Measurements from ENCODE around the gene FAM13A. TPM values are rescaled to one million over a fixed set of nuclear protein-coding genes. Genes with fewer than 3 reads are reported as not detected.

FAM13A gene
- total and polyA plus RNA-seq, 10 of the 15 experiments (the other 5 are each of a cell fraction or from before 2014, with no cell fraction given): 0.05 to 1.8 (median 0.27) TPM; not detected in 1

DNA sequence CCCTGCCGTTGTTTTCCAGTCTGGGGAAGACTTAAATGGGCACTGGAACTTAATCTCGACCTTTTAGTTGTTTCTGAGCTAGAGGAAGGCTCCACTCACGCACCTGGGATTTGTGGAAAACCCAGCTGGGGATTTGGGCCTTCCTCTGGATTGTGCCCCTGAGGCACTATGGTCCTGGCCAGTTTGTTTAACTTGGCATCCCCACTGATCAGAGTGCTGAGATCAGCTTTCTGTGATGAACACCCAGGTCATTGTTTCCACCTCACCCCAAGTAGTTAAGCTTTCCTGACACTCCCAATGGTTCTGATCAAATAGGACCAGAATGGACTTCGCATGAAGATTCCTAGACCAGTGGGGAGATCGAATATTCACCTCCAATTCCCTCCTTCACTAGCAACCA is 338.9 kb downstream of the FAM13A start:
- 54% methylated on average over 5 of the region's 5 CpGs for WGBS (ENCODE audit: insufficient coverage, insufficient replicate concordance, low lambda C conversion rate, missing lambda C conversion rate)
- no peak overlapping the region for H3K4me3 ChIP-seq
- H3K4me1 ChIP-seq (ENCODE audit: control insufficient read depth, insufficient read depth, low read length): no peaks in the 10 kb centered on the region
- no peak overlapping the region for H3K27ac ChIP-seq (ENCODE audit: control insufficient read depth, insufficient read depth)
- H3K9me3 ChIP-seq (replicated peaks; ENCODE audit: control insufficient read depth, insufficient read depth, low read length): peaks cover 3% of the 10 kb centered on the region; the same call in 2 of the 3 replicates
- H2AFZ ChIP-seq (ENCODE audit: control insufficient read depth, low read depth, low read length): no peak overlapping the region
- H3K4me2 ChIP-seq (ENCODE audit: control insufficient read depth, insufficient read depth): no peak overlapping the region
- DNase-seq (ENCODE audit: low read depth, low spot score) (no peak), ATAC-seq (no peak), FAIRE-seq (no peak)
- H4K20me1 ChIP-seq (ENCODE audit: control insufficient read depth, insufficient read depth): no peaks in the 10 kb centered on the region
- H3K9ac ChIP-seq (ENCODE audit: control insufficient read depth, insufficient read depth, low read length): no peak overlapping the region
- intact Hi-C loops (cut with micrococcal nuclease; ENCODE audit: unreplicated experiment): no loop called here
- TF ChIP-seq MXI1 (IDR thresholded peaks at IDR 0.05; ENCODE audit: low read depth, low read length): no peak
- TF ChIP-seq ZNF217 (IDR thresholded peaks at IDR 0.05): no peak
- no peak for TF ChIP-seq NFIC (IDR thresholded peaks at IDR 0.05; ENCODE audit: low read depth, low read length)
- no peak for TF ChIP-seq RB1 (IDR thresholded peaks at IDR 0.05; ENCODE audit: borderline replicate concordance)
- TF ChIP-seq SREBF1 (IDR thresholded peaks at IDR 0.05; ENCODE audit: low read length): no peak
- TF ChIP-seq MLLT1 (IDR thresholded peaks at IDR 0.05): no peak
- TF ChIP-seq EP300 (IDR thresholded peaks at IDR 0.05; ENCODE audit: borderline replicate concordance in 1 of 2, control insufficient read depth in 1 of 2, low read depth in 2 of 2, low read length in 2 of 2): no peak
- TF ChIP-seq, protein P1, sequence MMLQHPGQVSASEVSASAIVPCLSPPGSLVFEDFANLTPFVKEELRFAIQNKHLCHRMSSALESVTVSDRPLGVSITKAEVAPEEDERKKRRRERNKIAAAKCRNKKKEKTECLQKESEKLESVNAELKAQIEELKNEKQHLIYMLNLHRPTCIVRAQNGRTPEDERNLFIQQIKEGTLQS (IDR thresholded peaks at IDR 0.05; ENCODE audit: borderline replicate concordance, extremely low read depth, low read depth, low read length): no peak
- no peak for TF ChIP-seq ZBTB11 (CRISPR knock-in tag; IDR thresholded peaks at IDR 0.05)
- no peak for TF ChIP-seq ELK1 (IDR thresholded peaks at IDR 0.05; ENCODE audit: low read depth, low read length)
- TF ChIP-seq, protein P2, sequence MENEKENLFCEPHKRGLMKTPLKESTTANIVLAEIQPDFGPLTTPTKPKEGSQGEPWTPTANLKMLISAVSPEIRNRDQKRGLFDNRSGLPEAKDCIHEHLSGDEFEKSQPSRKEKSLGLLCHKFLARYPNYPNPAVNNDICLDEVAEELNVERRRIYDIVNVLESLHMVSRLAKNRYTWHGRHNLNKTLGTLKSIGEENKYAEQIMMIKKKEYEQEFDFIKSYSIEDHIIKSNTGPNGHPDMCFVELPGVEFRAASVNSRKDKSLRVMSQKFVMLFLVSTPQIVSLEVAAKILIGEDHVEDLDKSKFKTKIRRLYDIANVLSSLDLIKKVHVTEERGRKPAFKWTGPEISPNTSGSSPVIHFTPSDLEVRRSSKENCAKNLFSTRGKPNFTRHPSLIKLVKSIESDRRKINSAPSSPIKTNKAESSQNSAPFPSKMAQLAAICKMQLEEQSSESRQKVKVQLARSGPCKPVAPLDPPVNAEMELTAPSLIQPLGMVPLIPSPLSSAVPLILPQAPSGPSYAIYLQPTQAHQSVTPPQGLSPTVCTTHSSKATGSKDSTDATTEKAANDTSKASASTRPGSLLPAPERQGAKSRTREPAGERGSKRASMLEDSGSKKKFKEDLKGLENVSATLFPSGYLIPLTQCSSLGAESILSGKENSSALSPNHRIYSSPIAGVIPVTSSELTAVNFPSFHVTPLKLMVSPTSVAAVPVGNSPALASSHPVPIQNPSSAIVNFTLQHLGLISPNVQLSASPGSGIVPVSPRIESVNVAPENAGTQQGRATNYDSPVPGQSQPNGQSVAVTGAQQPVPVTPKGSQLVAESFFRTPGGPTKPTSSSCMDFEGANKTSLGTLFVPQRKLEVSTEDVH (IDR thresholded peaks at IDR 0.05; ENCODE audit: low read depth, partially characterized antibody): no peak
- no peak for TF ChIP-seq POLR2AphosphoS5 (IDR thresholded peaks at IDR 0.05; ENCODE audit: low read length)
- no peak for TF ChIP-seq ASH2L (IDR thresholded peaks at IDR 0.05; ENCODE audit: borderline replicate concordance, low read depth)
- H3K79me2 ChIP-seq (ENCODE audit: control insufficient read depth, insufficient read depth, low read length): no peaks in the 10 kb centered on the region
- no TSS peak for BruUV-seq (replicated peaks)
- in situ Hi-C loops (cut with MboI): no loop called here
- ChIA-PET SMC1A (ENCODE audit: uncharacterized antibody, unreplicated experiment) (no interaction called here), CTCF (no interaction called here), RAD21 (ENCODE audit: unreplicated experiment) (no interaction called here), POLR2A (no interaction called here)
- no peaks in the 10 kb centered on the region for H3K36me3 ChIP-seq (ENCODE audit: control insufficient read depth in 2 of 2, insufficient read depth in 2 of 2, low read length in 1 of 2)
- no peaks in the 10 kb centered on the region for H3K27me3 ChIP-seq (replicated peaks in 1 of 2; ENCODE audit: control insufficient read depth in 2 of 2, insufficient read depth in 2 of 2, low read length in 1 of 2)

Data from GM12878 (cell line).